IMR-90 (cell line): ENCODE measurements around the gene ZFR2. TPM values are rescaled to one million over a fixed set of nuclear protein-coding genes. Genes with fewer than 3 reads are reported as not detected.

ENCODE experiments used
- ATAC-seq: fragments of 200-7000 bp; cut with Tn5 transposase; 2 replicates; pipeline ENCODE4 v1.9.1; 2020; ENCODE audit warnings: low read depth, mild to moderate bottlenecking, moderate library complexity
- BruUV-seq: library from RNA; stranded (reverse); fragments of 400-500 nt; replicated peaks from 2 replicates; lab custom pipeline; 2021; lab: Mats Ljungman, UMichigan
- CTCF ChIA-PET: fragments of 300-600 bp; formaldehyde crosslinking; extraction: SDS; loops from one replicate; lab custom pipeline; 2021; ENCODE audit warnings: antibody characterized with exemption; lab: Yijun Ruan, JAX
- POLR2A ChIA-PET: fragments of 300-600 bp; sonication (Branson Sonifier 250); formaldehyde crosslinking; loops from one replicate; lab custom pipeline; 2022; ENCODE audit warnings: antibody characterized with exemption; ENCODE audit not compliant: unreplicated experiment; lab: Charles Lee
- DNase-seq: peaks from one replicate; pipeline ENCODE4 v3.0.0; 2013
- H2AFZ ChIP-seq: replicated peaks from 2 replicates; pipeline ENCODE3; 2013; ENCODE audit warnings: low read length, mild to moderate bottlenecking; ENCODE audit not compliant: poor library complexity
- H2AK5ac ChIP-seq: 2 replicates; pipeline ENCODE4 v1.6.1; 2013; ENCODE audit warnings: low read depth, low read length, inconsistent platforms
- H2AK9ac ChIP-seq: replicated peaks from 2 replicates; pipeline ENCODE3; 2013; ENCODE audit warnings: mild to moderate bottlenecking, low read depth, low read length, moderate library complexity; ENCODE audit not compliant: poor library complexity
- H2BK120ac ChIP-seq: 2 replicates; pipeline ENCODE4 v1.6.1; 2013; ENCODE audit warnings: low read depth, low read length, inconsistent platforms
- H2BK15ac ChIP-seq: 3 replicates; pipeline ENCODE4 v1.6.1; 2013; ENCODE audit warnings: low read depth, low read length, inconsistent platforms
- H2BK20ac ChIP-seq: 2 replicates; pipeline ENCODE4 v1.6.1; 2013; ENCODE audit warnings: low read depth, mild to moderate bottlenecking, inconsistent platforms, low read length, moderate library complexity
- H2BK5ac ChIP-seq: 2 replicates; pipeline ENCODE4 v1.6.1; 2013; ENCODE audit warnings: mild to moderate bottlenecking, low read depth, low read length, inconsistent platforms; ENCODE audit not compliant: poor library complexity, severe bottlenecking
- H3K14ac ChIP-seq: replicated peaks from 2 replicates; pipeline ENCODE4 v1.6.1; 2013; ENCODE audit warnings: low read depth, low read length, inconsistent platforms
- H3K18ac ChIP-seq: 2 replicates; pipeline ENCODE4 v1.6.1; 2013; ENCODE audit warnings: low read depth, low read length, control low read depth
- H3K23ac ChIP-seq: 2 replicates; pipeline ENCODE4 v1.6.1; 2013; ENCODE audit warnings: low read depth, low read length, inconsistent platforms
- H3K27ac ChIP-seq: 2 replicates; pipeline ENCODE4 v1.5.1; 2013; ENCODE audit warnings: mild to moderate bottlenecking, control low read depth, low read length; ENCODE audit not compliant: insufficient read depth
- H3K27me3 ChIP-seq: 2 replicates; pipeline ENCODE4 v1.6.1; 2013; ENCODE audit warnings: low read length; ENCODE audit not compliant: control insufficient read depth, insufficient read depth
- H3K36me3 ChIP-seq: 2 replicates; pipeline ENCODE4 v1.6.1; 2013; ENCODE audit warnings: low read length, mixed read lengths; ENCODE audit not compliant: control insufficient read depth, insufficient read depth
- H3K4ac ChIP-seq: 2 replicates; pipeline ENCODE4 v1.6.1; 2013; ENCODE audit warnings: low read depth, low read length, inconsistent platforms
- H3K4me1 ChIP-seq: 2 replicates; pipeline ENCODE4 v1.6.1; 2013; ENCODE audit warnings: low read length, mixed read lengths; ENCODE audit not compliant: control insufficient read depth, insufficient read depth
- H3K4me2 ChIP-seq: 2 replicates; pipeline ENCODE4 v1.6.1; 2013; ENCODE audit warnings: low read depth, mild to moderate bottlenecking, control low read depth, low read length, moderate library complexity
- H3K4me3 ChIP-seq: 2 replicates; pipeline ENCODE4 v1.5.1; 2013; ENCODE audit warnings: low read depth, mild to moderate bottlenecking, control low read depth, low read length, moderate library complexity; ENCODE audit not compliant: insufficient read depth
- H3K56ac ChIP-seq: 2 replicates; pipeline ENCODE4 v1.6.1; 2013; ENCODE audit warnings: low read length, inconsistent platforms; ENCODE audit not compliant: insufficient read depth; ENCODE audit errors: extremely low read depth
- H3K79me1 ChIP-seq, 2 experiments: 2 replicates each; pipeline ENCODE4 v1.6.1; 2013; ENCODE audit warnings: low read length in 2 of 2, inconsistent platforms in 1 of 2, low read depth in 1 of 2
- H3K9ac ChIP-seq: 2 replicates; pipeline ENCODE4 v1.6.1; 2013; ENCODE audit warnings: low read depth, low read length, control low read depth
- H3K9me1 ChIP-seq: 2 replicates; pipeline ENCODE4 v1.6.1; 2013; ENCODE audit warnings: low read length, inconsistent platforms; ENCODE audit not compliant: insufficient read depth
- H3K9me3 ChIP-seq: 2 replicates; pipeline ENCODE4 v1.6.1; 2013; ENCODE audit warnings: low read length; ENCODE audit not compliant: control insufficient read depth, insufficient read depth
- H4K20me1 ChIP-seq: 2 replicates; pipeline ENCODE4 v1.6.1; 2013; ENCODE audit warnings: low read length, inconsistent platforms; ENCODE audit not compliant: insufficient read depth
- H4K5ac ChIP-seq: 2 replicates; pipeline ENCODE4 v1.6.1; 2013; ENCODE audit warnings: mild to moderate bottlenecking, low read depth, low read length, control low read depth
- H4K8ac ChIP-seq, 2 experiments: 2 replicates each; pipeline ENCODE4 v1.6.1; 2013; ENCODE audit warnings: low read depth in 2 of 2, low read length in 2 of 2, control low read depth in 1 of 2, inconsistent platforms in 1 of 2
- H4K91ac ChIP-seq: 2 replicates; pipeline ENCODE4 v1.6.1; 2013; ENCODE audit warnings: low read depth, low read length, inconsistent platforms; ENCODE audit not compliant: insufficient read depth
- BHLHE40 ChIP-seq: fragments of 150-350 bp; IDR thresholded peaks from 2 replicates; pipeline ENCODE4 v1.6.1; 2016; ENCODE audit warnings: mild to moderate bottlenecking, low read depth, low read length
- CEBPB ChIP-seq: IDR thresholded peaks from 2 replicates; pipeline ENCODE4 v1.6.1; 2012; ENCODE audit warnings: low read depth, low read length, improper control_type of control experiment
- CHD1 ChIP-seq: IDR thresholded peaks from 2 replicates; pipeline ENCODE4 v1.6.1; 2012; ENCODE audit warnings: low read depth, low read length, improper control_type of control experiment
- FOS ChIP-seq: fragments of 150-350 bp; IDR thresholded peaks from 2 replicates; pipeline ENCODE4 v1.6.1; 2016; ENCODE audit warnings: low read depth, low read length
- MAFK ChIP-seq: IDR thresholded peaks from 2 replicates; pipeline ENCODE4 v1.6.1; 2012; ENCODE audit warnings: low read depth, low read length, improper control_type of control experiment
- MAZ ChIP-seq: IDR thresholded peaks from 2 replicates; pipeline ENCODE4 v1.6.1; 2012; ENCODE audit warnings: low read depth, mild to moderate bottlenecking, low read length, improper control_type of control experiment, moderate library complexity, borderline replicate concordance
- MXI1 ChIP-seq: IDR thresholded peaks from 2 replicates; pipeline ENCODE4 v1.6.1; 2012; ENCODE audit warnings: low read depth, mild to moderate bottlenecking, low read length, moderate library complexity, borderline replicate concordance
- NFE2L2 ChIP-seq: fragments of 150-350 bp; IDR thresholded peaks from 2 replicates; pipeline ENCODE4 v1.6.1; 2016; ENCODE audit warnings: low read depth, mild to moderate bottlenecking, low read length
- POLR2A ChIP-seq: IDR thresholded peaks from 2 replicates; pipeline ENCODE4 v1.6.1; 2012; ENCODE audit warnings: mild to moderate bottlenecking, low read depth, low read length
- RAD21 ChIP-seq: IDR thresholded peaks from 2 replicates; pipeline ENCODE4 v1.6.1; 2012; ENCODE audit warnings: low read length, improper control_type of control experiment
- RCOR1 ChIP-seq: IDR thresholded peaks from 2 replicates; pipeline ENCODE4 v1.6.1; 2012; ENCODE audit warnings: mild to moderate bottlenecking, low read length, improper control_type of control experiment; ENCODE audit not compliant: insufficient replicate concordance
- RFX5 ChIP-seq: IDR thresholded peaks from 2 replicates; pipeline ENCODE4 v1.8.0; 2012; ENCODE audit warnings: low read depth, mild to moderate bottlenecking, low read length, moderate library complexity
- SMC3 ChIP-seq: fragments of 150-350 bp; IDR thresholded peaks from 2 replicates; pipeline ENCODE4 v1.6.1; 2016; ENCODE audit warnings: low read depth, mild to moderate bottlenecking, antibody characterized with exemption, low read length, moderate library complexity
- WGBS, 2 experiments: methylation state at CpG; one replicate each; pipeline versions ENCODE4 v1.1.5 to v1.1.7; 2013; ENCODE audit warnings: missing lambda C conversion rate in 2 of 2; ENCODE audit not compliant: insufficient read length in 1 of 2; ENCODE audit errors: extremely low coverage in 2 of 2; 5-methylcytosine and 5-hydroxymethylcytosine counted together
- dilution Hi-C: fragments of 300-500 bp; cut with HindIII; formaldehyde crosslinking; loops from one replicate; pipeline ENCODE4 v1.14.3; 2018; ENCODE audit warnings: low sequenced_read_pairs; ENCODE audit not compliant: unreplicated experiment
- in situ Hi-C: fragments of 300-500 bp; cut with MboI; formaldehyde crosslinking; loops from 3 replicates; pipeline ENCODE4 v1.14.3; 2019; ENCODE audit warnings: low sequenced_read_pairs, inconsistent platforms, mixed read lengths
- intact Hi-C: fragments of 100-400 bp; cut with micrococcal nuclease; formaldehyde crosslinking; loops from 2 replicates; pipeline ENCODE4 v1.10.0; 2022
- polyA plus RNA-seq, 3 experiments: library from polyadenylated mRNA; depleted of rRNA; stranded (reverse); fragments of >200 nt; gene quantifications; 2 replicates each; pipeline ENCODE4 v1.2.3, GENCODE V29; 2012; ENCODE audit warnings: low replicate concordance in 1 of 3
- total RNA-seq: library from RNA; depleted of rRNA; stranded (reverse); fragments of >200 nt; gene quantifications from 2 replicates; pipeline ENCODE4 v1.2.3, GENCODE V29; 2012
- TF ChIP-seq, protein P1 (sequence below): fragments of 150-350 bp; IDR thresholded peaks from 2 replicates; pipeline ENCODE4 v1.6.1; 2016; ENCODE audit warnings: low read depth, mild to moderate bottlenecking, low read length, moderate library complexity, borderline replicate concordance
- TF ChIP-seq, protein P2 (sequence below): fragments of 150-350 bp; IDR thresholded peaks from 2 replicates; pipeline ENCODE4 v1.6.1; 2017; ENCODE audit warnings: mild to moderate bottlenecking, antibody characterized with exemption, low read length, low read depth
- TF ChIP-seq, protein P3 (sequence below): conservative IDR thresholded peaks from 2 replicates; pipeline ENCODE4 v1.5.1; 2012; ENCODE audit warnings: mild to moderate bottlenecking, low read depth, low read length, improper control_type of control experiment

Gene ZFR2
- total and polyA plus RNA-seq, 2 of the 4 experiments (the other 2 are of a cell fraction), result 0.19 TPM; not detected in 1

DNA sequence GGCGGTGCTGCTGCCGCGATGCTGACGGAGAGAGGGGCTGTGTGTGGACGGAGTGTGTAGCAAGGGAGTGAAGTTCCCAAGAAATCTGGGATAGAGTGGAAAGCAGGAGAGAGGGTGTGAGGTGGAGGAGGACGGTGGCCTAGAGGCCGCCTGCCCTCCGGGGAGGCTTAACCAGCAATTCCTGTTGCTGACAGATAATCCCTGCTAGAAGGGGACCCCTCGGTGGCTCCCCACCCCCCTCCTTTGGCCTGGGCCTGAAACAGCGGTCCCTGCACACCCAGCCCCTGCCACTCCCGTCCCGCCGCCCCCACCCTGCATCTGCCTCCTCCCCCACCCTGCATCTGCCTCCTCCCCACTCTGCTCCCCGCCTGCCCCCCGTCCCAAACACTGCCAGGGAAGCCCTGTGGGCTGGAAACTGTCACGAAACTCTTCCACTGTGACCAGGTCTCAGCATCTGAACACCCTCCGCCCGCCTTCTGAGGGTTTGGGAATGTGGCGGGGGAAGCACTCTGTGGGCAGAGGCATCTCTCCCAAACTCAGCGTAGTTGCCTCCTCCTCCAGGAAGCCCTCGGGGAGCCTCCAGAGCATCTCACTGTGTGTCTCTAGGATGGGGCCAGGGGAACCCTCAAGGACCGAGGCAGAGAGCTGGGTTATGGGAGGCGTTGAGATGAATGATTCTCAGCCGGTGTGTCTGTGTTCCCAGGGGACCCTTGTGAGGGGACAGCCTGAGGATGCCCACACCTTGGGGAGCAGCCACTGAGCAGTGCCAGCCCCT is 65.5 kb downstream of the ZFR2 start:
- dilution Hi-C loops, result no loop called here
- WGBS, 2 experiments, result 55% methylated on average over 4 of the region's 24 CpGs; no CpG with 5 or more reads in 1 of the 2 experiments
- ChIA-PET CTCF (no interaction called here), POLR2A (no interaction called here)
- Histone ChIP-seq H2BK20ac (no peak overlapping the region), H4K8ac (no peak overlapping the region), H3K27ac (no peak overlapping the region), H3K18ac (no peak overlapping the region), H3K9me1 (peaks cover 5% of the 10 kb centered on the region), H2BK120ac (no peak overlapping the region), H4K91ac (no peak overlapping the region), H2AFZ (no peak overlapping the region), H3K14ac (no peak overlapping the region), H3K23ac (no peak overlapping the region), H2AK9ac (peak overlapping the region; percentile 70), H3K79me1 (no peaks in the 10 kb centered on the region), H2AK5ac (no peak overlapping the region), H3K4me1 (no peaks in the 10 kb centered on the region), H3K4me2 (no peak overlapping the region), H3K4ac (no peak overlapping the region), H4K20me1 (no peaks in the 10 kb centered on the region), H2BK5ac (no peak overlapping the region), H2BK15ac (no peak overlapping the region), H3K27me3 (peaks cover 35% of the 10 kb centered on the region), H4K5ac (no peak overlapping the region), H3K36me3 (no peaks in the 10 kb centered on the region), H3K9ac (no peak overlapping the region), H3K56ac (no peak overlapping the region), H3K9me3 (0 out of 2 replicates have a peak, but pooled peaks cover 1% of the 10 kb centered on the region), H3K4me3 (no peak overlapping the region)
- ATAC-seq (no peak), DNase-seq (no peak)
- BruUV-seq, result no TSS peak
- TF ChIP-seq RFX5, result no peak
- no peak for TF ChIP-seq CHD1
- TF ChIP-seq SMC3, result no peak
- no peak for TF ChIP-seq MXI1
- no peak for TF ChIP-seq BHLHE40
- no peak for TF ChIP-seq MAZ
- no peak for TF ChIP-seq MAFK
- no peak for TF ChIP-seq POLR2A
- no peak for TF ChIP-seq FOS
- TF ChIP-seq, protein P1, sequence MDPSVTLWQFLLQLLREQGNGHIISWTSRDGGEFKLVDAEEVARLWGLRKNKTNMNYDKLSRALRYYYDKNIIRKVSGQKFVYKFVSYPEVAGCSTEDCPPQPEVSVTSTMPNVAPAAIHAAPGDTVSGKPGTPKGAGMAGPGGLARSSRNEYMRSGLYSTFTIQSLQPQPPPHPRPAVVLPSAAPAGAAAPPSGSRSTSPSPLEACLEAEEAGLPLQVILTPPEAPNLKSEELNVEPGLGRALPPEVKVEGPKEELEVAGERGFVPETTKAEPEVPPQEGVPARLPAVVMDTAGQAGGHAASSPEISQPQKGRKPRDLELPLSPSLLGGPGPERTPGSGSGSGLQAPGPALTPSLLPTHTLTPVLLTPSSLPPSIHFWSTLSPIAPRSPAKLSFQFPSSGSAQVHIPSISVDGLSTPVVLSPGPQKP, result no peak
- no peak for TF ChIP-seq RCOR1
- TF ChIP-seq CEBPB, result no peak
- no peak for TF ChIP-seq RAD21
- TF ChIP-seq, protein P2, sequence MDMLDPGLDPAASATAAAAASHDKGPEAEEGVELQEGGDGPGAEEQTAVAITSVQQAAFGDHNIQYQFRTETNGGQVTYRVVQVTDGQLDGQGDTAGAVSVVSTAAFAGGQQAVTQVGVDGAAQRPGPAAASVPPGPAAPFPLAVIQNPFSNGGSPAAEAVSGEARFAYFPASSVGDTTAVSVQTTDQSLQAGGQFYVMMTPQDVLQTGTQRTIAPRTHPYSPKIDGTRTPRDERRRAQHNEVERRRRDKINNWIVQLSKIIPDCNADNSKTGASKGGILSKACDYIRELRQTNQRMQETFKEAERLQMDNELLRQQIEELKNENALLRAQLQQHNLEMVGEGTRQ, result no peak
- TF ChIP-seq, protein P3, sequence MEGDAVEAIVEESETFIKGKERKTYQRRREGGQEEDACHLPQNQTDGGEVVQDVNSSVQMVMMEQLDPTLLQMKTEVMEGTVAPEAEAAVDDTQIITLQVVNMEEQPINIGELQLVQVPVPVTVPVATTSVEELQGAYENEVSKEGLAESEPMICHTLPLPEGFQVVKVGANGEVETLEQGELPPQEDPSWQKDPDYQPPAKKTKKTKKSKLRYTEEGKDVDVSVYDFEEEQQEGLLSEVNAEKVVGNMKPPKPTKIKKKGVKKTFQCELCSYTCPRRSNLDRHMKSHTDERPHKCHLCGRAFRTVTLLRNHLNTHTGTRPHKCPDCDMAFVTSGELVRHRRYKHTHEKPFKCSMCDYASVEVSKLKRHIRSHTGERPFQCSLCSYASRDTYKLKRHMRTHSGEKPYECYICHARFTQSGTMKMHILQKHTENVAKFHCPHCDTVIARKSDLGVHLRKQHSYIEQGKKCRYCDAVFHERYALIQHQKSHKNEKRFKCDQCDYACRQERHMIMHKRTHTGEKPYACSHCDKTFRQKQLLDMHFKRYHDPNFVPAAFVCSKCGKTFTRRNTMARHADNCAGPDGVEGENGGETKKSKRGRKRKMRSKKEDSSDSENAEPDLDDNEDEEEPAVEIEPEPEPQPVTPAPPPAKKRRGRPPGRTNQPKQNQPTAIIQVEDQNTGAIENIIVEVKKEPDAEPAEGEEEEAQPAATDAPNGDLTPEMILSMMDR, result no peak
- no peak for TF ChIP-seq NFE2L2
- intact Hi-C loops, result no loop called here
- in situ Hi-C loops, result no loop called here
